ENCODE data around the gene NLGN3. TPM values are rescaled to one million over a fixed set of nuclear protein-coding genes. Genes with fewer than 3 reads are reported as not detected.

The NLGN3 gene
- total RNA-seq, 1 experiment from 2014 or later = 0.22 TPM

- DNase-seq (ENCODE audit: low spot score) = no peak
These were observed 69.5 kb downstream of the NLGN3 start for GRCh38 chrX:71214152-71214551.

DNA sequence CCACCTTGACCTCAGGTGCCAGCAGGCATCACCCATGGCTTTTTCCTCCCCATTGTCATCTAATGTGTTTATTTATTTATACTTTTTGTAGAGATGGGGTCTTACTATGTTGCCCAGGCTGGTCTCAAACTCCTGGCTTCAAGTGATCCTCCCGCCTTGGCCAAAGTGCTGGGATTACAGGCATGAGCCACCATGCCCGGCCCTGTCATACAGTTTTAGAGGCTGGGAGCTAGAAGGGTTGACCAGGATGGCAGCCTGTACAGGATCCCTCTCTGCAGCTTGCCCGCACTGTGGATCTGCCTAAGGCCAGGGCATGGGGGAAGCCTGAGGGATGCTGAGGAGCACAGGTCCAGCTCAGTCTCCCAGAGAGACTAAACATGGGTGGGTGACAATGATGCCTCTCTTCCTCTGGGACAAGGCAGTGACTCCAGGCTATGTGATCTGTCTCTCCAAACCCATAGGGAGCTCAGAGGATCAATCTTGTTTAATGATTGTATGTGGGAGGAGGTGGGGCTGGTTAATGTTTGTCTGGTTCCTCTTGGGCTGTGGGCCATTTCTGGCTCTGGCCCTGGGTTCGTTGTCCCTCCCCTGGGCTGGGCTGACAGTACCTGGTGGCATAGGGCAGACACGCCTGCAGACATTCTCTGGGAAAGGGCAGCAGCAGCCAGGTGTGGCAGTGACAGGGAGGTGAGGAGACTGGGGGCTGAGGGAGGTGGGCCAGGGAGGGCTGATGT, 70.1 kb downstream of the NLGN3 start:
- no peak for DNase-seq (ENCODE audit: low spot score)

- DNase-seq (ENCODE audit: low spot score) = no peak
These were observed 70.8 kb downstream of the NLGN3 start for GRCh38 chrX:71215338-71215912.

- DNase-seq (ENCODE audit: low spot score) = no peak
These were observed 71.8 kb downstream of the NLGN3 start for GRCh38 chrX:71216485-71216884.

DNA sequence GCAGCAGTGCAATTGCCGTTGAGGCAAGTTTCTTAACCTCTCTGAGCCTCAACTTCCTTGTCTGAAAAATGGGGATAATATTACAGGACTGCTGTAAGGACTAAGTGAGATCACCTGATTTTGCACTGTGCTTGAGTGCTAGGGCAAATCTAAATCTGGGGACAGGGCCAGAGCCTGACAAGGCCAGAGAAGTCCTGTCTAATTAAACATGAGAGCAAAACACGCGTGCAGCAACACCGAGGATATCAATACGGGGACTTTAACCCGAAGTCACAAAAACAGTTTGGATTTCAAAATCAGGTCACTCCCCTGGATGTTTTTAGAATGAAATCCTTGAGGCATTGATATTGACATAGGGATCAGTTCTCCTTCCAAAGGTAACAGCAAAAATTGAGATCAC, 72.7 kb downstream of the NLGN3 start:
- no peak for DNase-seq (ENCODE audit: low spot score)

Other genes with a start within 250 kb of the NLGN3 start
- 0.22 TPM in 1 of 2 replicates, not detected in the other for gene TEX11, start 236.1 kb upstream of the NLGN3 start, total RNA-seq (2014; rRNA removed; shearing (Covaris generic))
- gene SLC7A3, start 213.7 kb upstream of the NLGN3 start, total RNA-seq (2014; rRNA removed; shearing (Covaris generic)) = not detected in 2 replicates
- 69.0 and 101 TPM in 2 replicates for gene SNX12, start 76.5 kb upstream of the NLGN3 start, total RNA-seq (2014; rRNA removed; shearing (Covaris generic))
- 0.98 and 2.4 TPM in 2 replicates for gene FOXO4, start 49.0 kb upstream of the NLGN3 start, total RNA-seq (2014; rRNA removed; shearing (Covaris generic))
- not detected in 2 replicates for gene CXorf65, start 38.1 kb upstream of the NLGN3 start, total RNA-seq (2014; rRNA removed; shearing (Covaris generic))
- gene IL2RG, start 33.3 kb upstream of the NLGN3 start, total RNA-seq (2014; rRNA removed; shearing (Covaris generic)) = 0.22 and 1.4 TPM in 2 replicates
- gene MED12, start 26.2 kb upstream of the NLGN3 start, total RNA-seq (2014; rRNA removed; shearing (Covaris generic)) = 16.9 and 26.8 TPM in 2 replicates
- not detected in 2 replicates for gene GJB1, start 78.4 kb downstream of the NLGN3 start, total RNA-seq (2014; rRNA removed; shearing (Covaris generic))
- gene ZMYM3, start 109.3 kb downstream of the NLGN3 start, total RNA-seq (2014; rRNA removed; shearing (Covaris generic)) = 15.5 and 16.8 TPM in 2 replicates
- 512 and 514 TPM in 2 replicates for gene NONO, start 138.8 kb downstream of the NLGN3 start, total RNA-seq (2014; rRNA removed; shearing (Covaris generic))
- gene ITGB1BP2, start 156.9 kb downstream of the NLGN3 start, total RNA-seq (2014; rRNA removed; shearing (Covaris generic)) = 1.0 and 1.2 TPM in 2 replicates
- 30.6 and 37.2 TPM in 2 replicates for gene TAF1, start 221.5 kb downstream of the NLGN3 start, total RNA-seq (2014; rRNA removed; shearing (Covaris generic))

Data from A172 (cell line).